GM23338 (cell line): ENCODE data around the gene PHF10. TPM values are rescaled to one million over a fixed set of nuclear protein-coding genes. Genes with fewer than 3 reads are reported as not detected.

Experiments used
- ATAC-seq: fragments of 200-7000 bp; cut with Tn5 transposase; 3 replicates; pipeline ENCODE4 v1.9.1; 2020
- DNase-seq: peaks from one replicate; pipeline ENCODE4 v3.0.0-alpha.2; 2015; ENCODE audit warnings: low spot score
- H2AFZ ChIP-seq: fragments of 200-600 bp; sonication (generic); 2 replicates; pipeline ENCODE4 v1.8.0; 2016; ENCODE audit warnings: antibody characterized with exemption, mild to moderate bottlenecking, moderate library complexity
- H3F3A ChIP-seq: fragments of 200-600 bp; sonication (generic); replicated peaks from 2 replicates; pipeline ENCODE4 v1.8.0; 2017; ENCODE audit warnings: antibody characterized with exemption, mixed run types, low read depth
- H3K27ac ChIP-seq: fragments of 200-600 bp; sonication (generic); 2 replicates; pipeline ENCODE4 v1.6.1; 2016; ENCODE audit warnings: low read depth
- H3K27me3 ChIP-seq: fragments of 200-600 bp; sonication (generic); 2 replicates; pipeline ENCODE4 v1.8.0; 2016; ENCODE audit warnings: mild to moderate bottlenecking, mixed run types, moderate library complexity; ENCODE audit not compliant: insufficient read depth
- H3K36me3 ChIP-seq: fragments of 200-600 bp; sonication (generic); 2 replicates; pipeline ENCODE4 v1.8.0; 2016; ENCODE audit warnings: mild to moderate bottlenecking; ENCODE audit not compliant: insufficient read depth
- H3K4me1 ChIP-seq: fragments of 200-600 bp; sonication (generic); 2 replicates; pipeline ENCODE4 v1.8.0; 2016; ENCODE audit warnings: mild to moderate bottlenecking, moderate library complexity; ENCODE audit not compliant: insufficient read depth
- H3K4me2 ChIP-seq: fragments of 200-600 bp; sonication (generic); 2 replicates; pipeline ENCODE4 v1.7.1; 2017; ENCODE audit warnings: mixed run types
- H3K4me3 ChIP-seq: fragments of 200-600 bp; sonication (generic); 2 replicates; pipeline ENCODE4 v1.6.1; 2016; ENCODE audit warnings: mixed run types
- H3K79me2 ChIP-seq: fragments of 200-600 bp; sonication (generic); replicated peaks from 2 replicates; pipeline ENCODE4 v1.8.0; 2017; ENCODE audit warnings: mild to moderate bottlenecking; ENCODE audit not compliant: insufficient read depth
- H3K9me2 ChIP-seq: fragments of 200-600 bp; sonication (generic); 2 replicates; pipeline ENCODE4 v1.8.0; 2017; ENCODE audit not compliant: insufficient read depth
- H4K20me1 ChIP-seq: fragments of 200-600 bp; sonication (generic); replicated peaks from 2 replicates; pipeline ENCODE4 v1.8.0; 2017; ENCODE audit warnings: mild to moderate bottlenecking; ENCODE audit not compliant: insufficient read depth
- H3K27ac Mint-ChIP-seq: 2 replicates; pipeline ENCODE4 v1.8.0; 2020; ENCODE audit warnings: inconsistent platforms, mild to moderate bottlenecking, moderate library complexity, mixed read lengths
- H3K27me3 Mint-ChIP-seq: 3 replicates; pipeline ENCODE4 v1.8.0; 2022; ENCODE audit warnings: low read depth, mild to moderate bottlenecking, moderate library complexity, mixed read lengths, inconsistent platforms; ENCODE audit not compliant: insufficient read depth, poor library complexity
- H3K36me3 Mint-ChIP-seq: 3 replicates; pipeline ENCODE4 v1.8.0; 2021; ENCODE audit warnings: low read depth, mild to moderate bottlenecking, inconsistent platforms, moderate library complexity, mixed read lengths
- H3K4me1 Mint-ChIP-seq: 3 replicates; pipeline ENCODE4 v1.8.0; 2020; ENCODE audit warnings: mild to moderate bottlenecking, inconsistent platforms, mixed read lengths
- H3K4me3 Mint-ChIP-seq: 3 replicates; pipeline ENCODE4 v1.8.0; 2021; ENCODE audit warnings: moderate library complexity, mild to moderate bottlenecking, inconsistent platforms, mixed read lengths
- H3K9me3 Mint-ChIP-seq: 3 replicates; pipeline ENCODE4 v1.8.0; 2020; ENCODE audit warnings: moderate library complexity, mild to moderate bottlenecking, inconsistent platforms, mixed read lengths
- CREB1 ChIP-seq: fragments of 250-450 bp; sonication (Bioruptor Pico); IDR thresholded peaks from 2 replicates; pipeline ENCODE4 v1.5.0; 2020; ENCODE audit warnings: low read depth, mild to moderate bottlenecking, moderate library complexity
- EZH2 ChIP-seq: fragments of 200-600 bp; sonication (generic); IDR thresholded peaks from one replicate; pipeline ENCODE4 v1.8.0; 2017; ENCODE audit warnings: antibody characterized with exemption, mild to moderate bottlenecking, low read depth; ENCODE audit not compliant: unreplicated experiment
- JUNB ChIP-seq: IDR thresholded peaks from one replicate; pipeline ENCODE4 v1.6.1; 2016; ENCODE audit warnings: antibody characterized with exemption; ENCODE audit not compliant: unreplicated experiment
- POLR2AphosphoS5 ChIP-seq: IDR thresholded peaks from 2 replicates; pipeline ENCODE4 v1.6.1; 2016; ENCODE audit warnings: antibody characterized with exemption, low read depth
- ZNF331 ChIP-seq: fragments of 250-450 bp; sonication (Bioruptor Pico); IDR thresholded peaks from 2 replicates; pipeline ENCODE4 v1.5.0; 2020; ENCODE audit warnings: low read depth, mild to moderate bottlenecking, moderate library complexity
- polyA plus RNA-seq: library from polyadenylated mRNA; unstranded; fragments of >200 nt; fragmentation: Nextera tagmentation; extraction: Ambion mirVana; gene quantifications from 2 replicates; pipeline ENCODE4 v1.2.1, GENCODE V29; 2016
- total RNA-seq: library from RNA; depleted of rRNA; stranded (reverse); fragments of >200 nt; shearing (Covaris generic); gene quantifications from 2 replicates; pipeline ENCODE4 v1.2.3, GENCODE V29; 2014
- TF ChIP-seq, protein P1 (sequence below): IDR thresholded peaks from 2 replicates; pipeline ENCODE4 v1.6.1; 2016; ENCODE audit warnings: antibody characterized with exemption
- TF ChIP-seq, protein P2 (sequence below): IDR thresholded peaks from one replicate; pipeline ENCODE4 v1.6.1; 2018; ENCODE audit warnings: antibody characterized with exemption; ENCODE audit not compliant: unreplicated experiment
- TF ChIP-seq, protein P3 (sequence below): fragments of 250-450 bp; sonication (Bioruptor Pico); IDR thresholded peaks from 2 replicates; pipeline ENCODE4 v1.5.0; 2020; ENCODE audit warnings: mild to moderate bottlenecking, moderate library complexity

The PHF10 gene
- total and polyA plus RNA-seq, 2 experiments from 2014 or later = 16.5 to 44.7 TPM

DNA sequence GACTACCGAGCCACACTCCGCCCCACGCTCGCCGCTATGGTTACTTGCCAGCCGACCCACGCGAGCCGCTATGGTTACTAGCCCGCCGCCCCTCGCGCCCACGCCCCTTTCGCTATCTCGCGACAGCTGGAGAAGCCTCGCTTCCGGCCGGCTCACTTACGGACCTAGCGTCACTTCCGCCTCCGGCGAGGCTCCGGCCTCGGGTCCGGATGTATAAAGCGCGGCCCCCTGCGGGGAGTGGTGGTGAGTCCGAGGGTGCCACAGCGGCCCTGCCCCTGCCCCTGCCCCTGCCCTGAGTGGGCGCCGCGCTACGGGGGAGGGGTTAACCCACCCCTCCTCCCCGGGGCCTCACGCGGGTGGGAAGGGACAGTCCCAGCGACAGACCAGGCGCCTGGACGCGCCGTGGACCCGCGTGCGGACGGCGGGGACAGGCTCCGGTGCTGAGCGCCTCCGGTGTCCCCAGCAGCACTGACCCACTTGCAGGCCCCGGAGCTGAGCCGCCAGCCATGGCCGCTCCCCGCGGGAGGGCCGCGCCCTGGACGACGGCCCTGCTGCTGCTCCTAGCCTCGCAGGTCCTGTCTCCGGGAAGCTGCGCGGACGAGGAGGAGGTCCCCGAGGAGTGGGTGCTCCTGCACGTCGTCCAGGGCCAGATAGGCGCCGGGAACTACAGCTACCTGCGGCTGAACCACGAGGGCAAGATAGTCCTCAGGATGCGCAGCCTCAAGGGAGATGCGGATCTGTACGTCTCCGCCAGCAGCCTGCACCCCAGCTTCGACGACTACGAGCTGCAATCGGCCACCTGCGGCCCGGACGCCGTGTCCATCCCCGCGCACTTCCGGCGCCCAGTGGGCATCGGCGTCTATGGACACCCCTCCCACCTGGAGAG, 22.1 kb downstream of the PHF10 start, which contains the start of the genes C6orf120 and WDR27:
TSS of gene C6orf120 (plus strand) at position 173 of the 886 bp plus-strand sequence. CDS start at position 507, 334 bp downstream.
TSS of gene WDR27 (minus strand) at position 76 of the 886 bp plus-strand sequence. CDS start 13,024 bp downstream, outside the sequence.
- no peaks in the 10 kb centered on the region for H3K27me3 ChIP-seq
- peaks cover 17% of the 10 kb centered on the region for H3K4me1 ChIP-seq
- H3K4me3 ChIP-seq = peak within 1 kb of the TSS; percentile 92
- Mint-ChIP-seq H3K4me1 (peaks cover 27% of the 10 kb centered on the region), H3K4me3 (peak within 1 kb of the TSS; percentile 95), H3K36me3 (peaks cover 34% of the 10 kb centered on the region), H3K9me3 (no peaks in the 10 kb centered on the region; the same call in 2 of the 3 replicates), H3K27ac (peak within 1 kb of the TSS; percentile 90), H3K27me3 (no peaks in the 10 kb centered on the region)
- peak within 1 kb of the TSS; percentile 79 for H3K27ac ChIP-seq
- H4K20me1 ChIP-seq = peaks cover 6% of the 10 kb centered on the region
- H3K36me3 ChIP-seq = no peaks in the 10 kb centered on the region
- no peaks in the 10 kb centered on the region for H3F3A ChIP-seq
- H3K79me2 ChIP-seq = peaks cover 61% of the 10 kb centered on the region
- peak within 1 kb of the TSS; percentile 89 for H3K4me2 ChIP-seq
- H3K9me2 ChIP-seq = no peaks in the 10 kb centered on the region
- DNase-seq (peak; percentile 98), ATAC-seq (peak; percentile 91)
- peak within 1 kb of the TSS; percentile 53 for H2AFZ ChIP-seq
- TF ChIP-seq, protein P1, sequence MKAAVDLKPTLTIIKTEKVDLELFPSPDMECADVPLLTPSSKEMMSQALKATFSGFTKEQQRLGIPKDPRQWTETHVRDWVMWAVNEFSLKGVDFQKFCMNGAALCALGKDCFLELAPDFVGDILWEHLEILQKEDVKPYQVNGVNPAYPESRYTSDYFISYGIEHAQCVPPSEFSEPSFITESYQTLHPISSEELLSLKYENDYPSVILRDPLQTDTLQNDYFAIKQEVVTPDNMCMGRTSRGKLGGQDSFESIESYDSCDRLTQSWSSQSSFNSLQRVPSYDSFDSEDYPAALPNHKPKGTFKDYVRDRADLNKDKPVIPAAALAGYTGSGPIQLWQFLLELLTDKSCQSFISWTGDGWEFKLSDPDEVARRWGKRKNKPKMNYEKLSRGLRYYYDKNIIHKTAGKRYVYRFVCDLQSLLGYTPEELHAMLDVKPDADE = peak; percentile 80
- TF ChIP-seq POLR2AphosphoS5 (peak; percentile 94), CREB1 (peak; percentile 87), EZH2 (no peak), ZNF331 (CRISPR knock-in tag) (no peak)
- TF ChIP-seq, protein P2, sequence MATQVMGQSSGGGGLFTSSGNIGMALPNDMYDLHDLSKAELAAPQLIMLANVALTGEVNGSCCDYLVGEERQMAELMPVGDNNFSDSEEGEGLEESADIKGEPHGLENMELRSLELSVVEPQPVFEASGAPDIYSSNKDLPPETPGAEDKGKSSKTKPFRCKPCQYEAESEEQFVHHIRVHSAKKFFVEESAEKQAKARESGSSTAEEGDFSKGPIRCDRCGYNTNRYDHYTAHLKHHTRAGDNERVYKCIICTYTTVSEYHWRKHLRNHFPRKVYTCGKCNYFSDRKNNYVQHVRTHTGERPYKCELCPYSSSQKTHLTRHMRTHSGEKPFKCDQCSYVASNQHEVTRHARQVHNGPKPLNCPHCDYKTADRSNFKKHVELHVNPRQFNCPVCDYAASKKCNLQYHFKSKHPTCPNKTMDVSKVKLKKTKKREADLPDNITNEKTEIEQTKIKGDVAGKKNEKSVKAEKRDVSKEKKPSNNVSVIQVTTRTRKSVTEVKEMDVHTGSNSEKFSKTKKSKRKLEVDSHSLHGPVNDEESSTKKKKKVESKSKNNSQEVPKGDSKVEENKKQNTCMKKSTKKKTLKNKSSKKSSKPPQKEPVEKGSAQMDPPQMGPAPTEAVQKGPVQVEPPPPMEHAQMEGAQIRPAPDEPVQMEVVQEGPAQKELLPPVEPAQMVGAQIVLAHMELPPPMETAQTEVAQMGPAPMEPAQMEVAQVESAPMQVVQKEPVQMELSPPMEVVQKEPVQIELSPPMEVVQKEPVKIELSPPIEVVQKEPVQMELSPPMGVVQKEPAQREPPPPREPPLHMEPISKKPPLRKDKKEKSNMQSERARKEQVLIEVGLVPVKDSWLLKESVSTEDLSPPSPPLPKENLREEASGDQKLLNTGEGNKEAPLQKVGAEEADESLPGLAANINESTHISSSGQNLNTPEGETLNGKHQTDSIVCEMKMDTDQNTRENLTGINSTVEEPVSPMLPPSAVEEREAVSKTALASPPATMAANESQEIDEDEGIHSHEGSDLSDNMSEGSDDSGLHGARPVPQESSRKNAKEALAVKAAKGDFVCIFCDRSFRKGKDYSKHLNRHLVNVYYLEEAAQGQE = no peak

DNA sequence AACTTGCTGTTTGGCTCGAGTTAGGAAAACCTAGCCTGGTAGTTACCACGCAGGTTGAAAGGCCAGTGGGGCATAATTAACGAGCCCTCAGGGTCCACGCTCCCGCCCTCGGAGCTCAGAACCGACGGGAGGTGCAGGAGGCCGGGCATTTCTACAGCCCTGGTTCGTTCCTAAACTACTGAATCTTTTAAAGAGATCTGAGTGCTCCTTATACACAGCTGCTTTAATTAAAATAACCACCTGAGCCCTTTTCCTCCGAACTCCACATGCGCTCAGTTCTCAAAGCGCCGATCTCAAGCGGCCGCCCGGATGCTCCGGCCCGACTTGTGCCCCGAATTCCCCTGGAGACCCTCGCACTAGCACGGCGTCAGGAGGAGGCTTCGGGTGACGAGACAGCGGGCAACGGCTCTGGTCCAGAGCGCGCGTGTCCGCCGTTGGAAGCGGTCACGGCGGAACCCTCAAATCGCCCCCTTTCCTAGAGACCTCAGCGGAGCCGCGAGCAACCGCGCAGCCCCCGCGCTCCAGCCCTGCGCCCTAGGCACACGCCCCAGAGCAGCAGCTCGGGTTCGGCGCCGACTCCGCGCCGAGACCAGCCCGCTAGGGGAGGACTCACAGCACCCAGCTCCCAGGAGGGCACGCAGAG, 22.9 kb downstream of the PHF10 start:
- peaks cover 3% of the 10 kb centered on the region; the same call in 1 of the 3 replicates for H3K9me3 Mint-ChIP-seq
- peaks cover 17% of the 10 kb centered on the region for H3K4me1 ChIP-seq
- peak overlapping the region; percentile 89 for H3K27ac Mint-ChIP-seq
- no peak overlapping the region for H3K27ac ChIP-seq
- peaks cover 66% of the 10 kb centered on the region for H3K79me2 ChIP-seq
- H4K20me1 ChIP-seq = peaks cover 6% of the 10 kb centered on the region
- H3K4me3 Mint-ChIP-seq = peak overlapping the region; percentile 95
- DNase-seq = peak; percentile 52
- H3K4me1 Mint-ChIP-seq = peaks cover 27% of the 10 kb centered on the region
- H3K4me2 ChIP-seq = peak overlapping the region; percentile 89
- ATAC-seq = peak; percentile 72
- H2AFZ ChIP-seq = peak overlapping the region; percentile 53
- no peaks in the 10 kb centered on the region for H3K36me3 ChIP-seq
- H3K27me3 Mint-ChIP-seq = no peaks in the 10 kb centered on the region
- no peaks in the 10 kb centered on the region for H3K27me3 ChIP-seq
- H3F3A ChIP-seq = no peaks in the 10 kb centered on the region
- peaks cover 36% of the 10 kb centered on the region for H3K36me3 Mint-ChIP-seq
- H3K4me3 ChIP-seq = peak overlapping the region; percentile 92
- no peaks in the 10 kb centered on the region for H3K9me2 ChIP-seq
- TF ChIP-seq JUNB (no peak), CREB1 (no peak), ZNF331 (CRISPR knock-in tag) (no peak)
- TF ChIP-seq, protein P3, sequence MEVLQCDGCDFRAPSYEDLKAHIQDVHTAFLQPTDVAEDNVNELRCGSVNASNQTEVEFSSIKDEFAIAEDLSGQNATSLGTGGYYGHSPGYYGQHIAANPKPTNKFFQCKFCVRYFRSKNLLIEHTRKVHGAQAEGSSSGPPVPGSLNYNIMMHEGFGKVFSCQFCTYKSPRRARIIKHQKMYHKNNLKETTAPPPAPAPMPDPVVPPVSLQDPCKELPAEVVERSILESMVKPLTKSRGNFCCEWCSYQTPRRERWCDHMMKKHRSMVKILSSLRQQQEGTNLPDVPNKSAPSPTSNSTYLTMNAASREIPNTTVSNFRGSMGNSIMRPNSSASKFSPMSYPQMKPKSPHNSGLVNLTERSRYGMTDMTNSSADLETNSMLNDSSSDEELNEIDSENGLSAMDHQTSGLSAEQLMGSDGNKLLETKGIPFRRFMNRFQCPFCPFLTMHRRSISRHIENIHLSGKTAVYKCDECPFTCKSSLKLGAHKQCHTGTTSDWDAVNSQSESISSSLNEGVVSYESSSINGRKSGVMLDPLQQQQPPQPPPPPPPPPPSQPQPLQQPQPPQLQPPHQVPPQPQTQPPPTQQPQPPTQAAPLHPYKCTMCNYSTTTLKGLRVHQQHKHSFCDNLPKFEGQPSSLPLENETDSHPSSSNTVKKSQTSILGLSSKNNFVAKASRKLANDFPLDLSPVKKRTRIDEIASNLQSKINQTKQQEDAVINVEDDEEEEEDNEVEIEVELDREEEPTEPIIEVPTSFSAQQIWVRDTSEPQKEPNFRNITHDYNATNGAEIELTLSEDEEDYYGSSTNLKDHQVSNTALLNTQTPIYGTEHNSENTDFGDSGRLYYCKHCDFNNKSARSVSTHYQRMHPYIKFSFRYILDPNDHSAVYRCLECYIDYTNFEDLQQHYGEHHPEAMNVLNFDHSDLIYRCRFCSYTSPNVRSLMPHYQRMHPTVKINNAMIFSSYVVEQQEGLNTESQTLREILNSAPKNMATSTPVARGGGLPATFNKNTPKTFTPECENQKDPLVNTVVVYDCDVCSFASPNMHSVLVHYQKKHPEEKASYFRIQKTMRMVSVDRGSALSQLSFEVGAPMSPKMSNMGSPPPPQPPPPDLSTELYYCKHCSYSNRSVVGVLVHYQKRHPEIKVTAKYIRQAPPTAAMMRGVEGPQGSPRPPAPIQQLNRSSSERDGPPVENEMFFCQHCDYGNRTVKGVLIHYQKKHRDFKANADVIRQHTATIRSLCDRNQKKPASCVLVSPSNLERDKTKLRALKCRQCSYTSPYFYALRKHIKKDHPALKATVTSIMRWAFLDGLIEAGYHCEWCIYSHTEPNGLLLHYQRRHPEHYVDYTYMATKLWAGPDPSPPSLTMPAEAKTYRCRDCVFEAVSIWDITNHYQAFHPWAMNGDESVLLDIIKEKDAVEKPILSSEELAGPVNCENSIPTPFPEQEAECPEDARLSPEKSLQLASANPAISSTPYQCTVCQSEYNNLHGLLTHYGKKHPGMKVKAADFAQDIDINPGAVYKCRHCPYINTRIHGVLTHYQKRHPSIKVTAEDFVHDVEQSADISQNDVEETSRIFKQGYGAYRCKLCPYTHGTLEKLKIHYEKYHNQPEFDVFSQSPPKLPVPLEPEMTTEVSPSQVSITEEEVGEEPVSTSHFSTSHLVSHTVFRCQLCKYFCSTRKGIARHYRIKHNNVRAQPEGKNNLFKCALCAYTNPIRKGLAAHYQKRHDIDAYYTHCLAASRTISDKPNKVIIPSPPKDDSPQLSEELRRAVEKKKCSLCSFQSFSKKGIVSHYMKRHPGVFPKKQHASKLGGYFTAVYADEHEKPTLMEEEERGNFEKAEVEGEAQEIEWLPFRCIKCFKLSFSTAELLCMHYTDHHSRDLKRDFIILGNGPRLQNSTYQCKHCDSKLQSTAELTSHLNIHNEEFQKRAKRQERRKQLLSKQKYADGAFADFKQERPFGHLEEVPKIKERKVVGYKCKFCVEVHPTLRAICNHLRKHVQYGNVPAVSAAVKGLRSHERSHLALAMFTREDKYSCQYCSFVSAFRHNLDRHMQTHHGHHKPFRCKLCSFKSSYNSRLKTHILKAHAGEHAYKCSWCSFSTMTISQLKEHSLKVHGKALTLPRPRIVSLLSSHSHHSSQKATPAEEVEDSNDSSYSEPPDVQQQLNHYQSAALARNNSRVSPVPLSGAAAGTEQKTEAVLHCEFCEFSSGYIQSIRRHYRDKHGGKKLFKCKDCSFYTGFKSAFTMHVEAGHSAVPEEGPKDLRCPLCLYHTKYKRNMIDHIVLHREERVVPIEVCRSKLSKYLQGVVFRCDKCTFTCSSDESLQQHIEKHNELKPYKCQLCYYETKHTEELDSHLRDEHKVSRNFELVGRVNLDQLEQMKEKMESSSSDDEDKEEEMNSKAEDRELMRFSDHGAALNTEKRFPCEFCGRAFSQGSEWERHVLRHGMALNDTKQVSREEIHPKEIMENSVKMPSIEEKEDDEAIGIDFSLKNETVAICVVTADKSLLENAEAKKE (CRISPR knock-in tag) = no peak
